HEK293T (cell line): ENCODE measurements around the gene LCK.
"Not testable (repeated sequence)": the region's sequence is repeated elsewhere in the genome, so short reads cannot be mapped to it uniquely, and the experiment has no call there.

Experiments
- CTCF ChIA-PET: fragments of 350-600 bp; formaldehyde crosslinking; extraction: SDS; loops from one replicate; lab custom pipeline; 2021; ENCODE audit warnings: antibody characterized with exemption, inconsistent platforms; lab: Yijun Ruan, JAX
- POLR2A ChIA-PET: fragments of 350-600 bp; formaldehyde crosslinking; extraction: SDS; loops from one replicate; lab custom pipeline; 2020; ENCODE audit warnings: antibody characterized with exemption, inconsistent platforms; lab: Yijun Ruan, JAX
- DNase-seq: peaks from one replicate; pipeline ENCODE4 v3.0.0; 2012; ENCODE audit warnings: mixed read lengths; ENCODE audit errors: extremely low spot score
- ARNT ChIP-seq: fragments of 450-650 bp; IDR thresholded peaks from 2 replicates; pipeline ENCODE4 v1.6.1; 2017; ENCODE audit warnings: mild to moderate bottlenecking
- BHLHE40 ChIP-seq: fragments of 450-650 bp; IDR thresholded peaks from 2 replicates; pipeline ENCODE4 v1.6.1; 2016; ENCODE audit warnings: mild to moderate bottlenecking, moderate library complexity, borderline replicate concordance
- CTBP1 ChIP-seq: fragments of 450-650 bp; IDR thresholded peaks from 2 replicates; pipeline ENCODE4 v1.6.1; 2016; ENCODE audit warnings: borderline replicate concordance
- ELF4 ChIP-seq: fragments of 450-650 bp; IDR thresholded peaks from 2 replicates; pipeline ENCODE4 v1.6.1; 2017; ENCODE audit warnings: antibody characterized with exemption
- FOXA1 ChIP-seq: fragments of 450-650 bp; IDR thresholded peaks from 2 replicates; pipeline ENCODE4 v1.6.1; 2016; ENCODE audit warnings: mild to moderate bottlenecking
- FOXK2 ChIP-seq: fragments of 450-650 bp; IDR thresholded peaks from 2 replicates; pipeline ENCODE4 v1.6.1; 2016; ENCODE audit warnings: mild to moderate bottlenecking
- FOXM1 ChIP-seq: fragments of 450-650 bp; IDR thresholded peaks from 2 replicates; pipeline ENCODE4 v1.6.1; 2017; ENCODE audit warnings: mild to moderate bottlenecking, borderline replicate concordance
- HDGF ChIP-seq: fragments of 450-650 bp; IDR thresholded peaks from 2 replicates; pipeline ENCODE4 v1.6.1; 2017; ENCODE audit warnings: antibody characterized with exemption, borderline replicate concordance
- L3MBTL2 ChIP-seq: fragments of 450-650 bp; conservative IDR thresholded peaks from 2 replicates; pipeline ENCODE4 v1.6.1; 2016; ENCODE audit warnings: mild to moderate bottlenecking
- LEF1 ChIP-seq: fragments of 450-650 bp; IDR thresholded peaks from 2 replicates; pipeline ENCODE4 v1.6.1; 2017; ENCODE audit warnings: mild to moderate bottlenecking, borderline replicate concordance
- NFRKB ChIP-seq: fragments of 450-650 bp; IDR thresholded peaks from 2 replicates; pipeline ENCODE4 v1.6.1; 2016; ENCODE audit warnings: mild to moderate bottlenecking, moderate library complexity
- SP1 ChIP-seq: fragments of 450-650 bp; IDR thresholded peaks from 2 replicates; pipeline ENCODE4 v1.6.1; 2017
- SUZ12 ChIP-seq: fragments of 450-650 bp; IDR thresholded peaks from 2 replicates; pipeline ENCODE4 v1.6.1; 2016; ENCODE audit warnings: mild to moderate bottlenecking
- TARDBP ChIP-seq: fragments of 450-650 bp; IDR thresholded peaks from 2 replicates; pipeline ENCODE4 v1.6.1; 2016
- ZNF384 ChIP-seq: fragments of 450-650 bp; IDR thresholded peaks from 2 replicates; pipeline ENCODE4 v1.6.1; 2016
- TF ChIP-seq, protein P1 (sequence below): fragments of 450-650 bp; IDR thresholded peaks from 2 replicates; pipeline ENCODE4 v1.6.1; 2016

Gene LCK

DNA sequence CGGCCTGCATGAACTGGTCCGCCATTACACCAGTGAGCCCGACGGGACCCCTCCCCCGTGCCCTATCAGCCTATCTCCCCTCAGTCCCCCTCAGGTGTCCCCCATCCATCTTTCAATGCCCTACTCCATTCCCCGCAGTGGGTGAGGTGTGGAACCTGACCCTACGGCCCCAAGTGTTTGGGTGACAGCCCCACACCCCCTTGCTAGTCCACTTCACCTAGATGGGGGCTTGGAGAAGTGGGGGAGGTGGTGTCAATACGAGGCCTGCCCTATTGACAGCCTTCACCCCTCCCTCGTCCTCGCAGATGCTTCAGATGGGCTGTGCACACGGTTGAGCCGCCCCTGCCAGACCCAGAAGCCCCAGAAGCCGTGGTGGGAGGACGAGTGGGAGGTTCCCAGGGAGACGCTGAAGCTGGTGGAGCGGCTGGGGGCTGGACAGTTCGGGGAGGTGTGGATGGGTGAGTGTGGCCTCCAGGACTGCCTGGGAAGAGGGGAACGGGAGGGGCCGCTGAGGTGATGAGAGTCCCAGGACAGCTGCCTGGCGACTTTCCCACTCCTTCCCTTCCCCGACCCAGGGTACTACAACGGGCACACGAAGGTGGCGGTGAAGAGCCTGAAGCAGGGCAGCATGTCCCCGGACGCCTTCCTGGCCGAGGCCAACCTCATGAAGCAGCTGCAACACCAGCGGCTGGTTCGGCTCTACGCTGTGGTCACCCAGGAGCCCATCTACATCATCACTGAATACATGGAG, 25.1 kb downstream of the LCK start:
- TF ChIP-seq ZNF384 (no peak), FOXA1 (no peak)
- TF ChIP-seq, protein P1, sequence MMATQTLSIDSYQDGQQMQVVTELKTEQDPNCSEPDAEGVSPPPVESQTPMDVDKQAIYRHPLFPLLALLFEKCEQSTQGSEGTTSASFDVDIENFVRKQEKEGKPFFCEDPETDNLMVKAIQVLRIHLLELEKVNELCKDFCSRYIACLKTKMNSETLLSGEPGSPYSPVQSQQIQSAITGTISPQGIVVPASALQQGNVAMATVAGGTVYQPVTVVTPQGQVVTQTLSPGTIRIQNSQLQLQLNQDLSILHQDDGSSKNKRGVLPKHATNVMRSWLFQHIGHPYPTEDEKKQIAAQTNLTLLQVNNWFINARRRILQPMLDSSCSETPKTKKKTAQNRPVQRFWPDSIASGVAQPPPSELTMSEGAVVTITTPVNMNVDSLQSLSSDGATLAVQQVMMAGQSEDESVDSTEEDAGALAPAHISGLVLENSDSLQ: no peak
- no peak for DNase-seq
- POLR2A ChIA-PET: no interaction called here
- CTCF ChIA-PET: no interaction called here

GRCh38 chr1:32284777-32285176, 33.7 kb downstream of the LCK start:
- POLR2A ChIA-PET, DNase-seq, CTCF ChIA-PET: not testable (repeated sequence)

DNA sequence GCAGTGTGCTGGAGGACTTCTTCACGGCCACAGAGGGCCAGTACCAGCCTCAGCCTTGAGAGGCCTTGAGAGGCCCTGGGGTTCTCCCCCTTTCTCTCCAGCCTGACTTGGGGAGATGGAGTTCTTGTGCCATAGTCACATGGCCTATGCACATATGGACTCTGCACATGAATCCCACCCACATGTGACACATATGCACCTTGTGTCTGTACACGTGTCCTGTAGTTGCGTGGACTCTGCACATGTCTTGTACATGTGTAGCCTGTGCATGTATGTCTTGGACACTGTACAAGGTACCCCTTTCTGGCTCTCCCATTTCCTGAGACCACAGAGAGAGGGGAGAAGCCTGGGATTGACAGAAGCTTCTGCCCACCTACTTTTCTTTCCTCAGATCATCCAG, 34.6 kb downstream of the LCK start:
- ChIA-PET CTCF (no interaction called here), POLR2A (no interaction called here)
- DNase-seq: no peak
- TF ChIP-seq ARNT (no peak), SUZ12 (no peak), FOXK2 (no peak), ZNF384 (no peak), FOXA1 (no peak), BHLHE40 (no peak), NFRKB (no peak), SP1 (no peak), LEF1 (no peak), ELF4 (no peak)
- TF ChIP-seq, protein P1: no peak

GRCh38 chr1:32286763-32287162, 35.7 kb downstream of the LCK start:
- POLR2A ChIA-PET: no interaction called here
- no peak for DNase-seq
- TF ChIP-seq SP1: no peak
- no peak for TF ChIP-seq ELF4
- no peak for TF ChIP-seq LEF1
- TF ChIP-seq L3MBTL2: no peak
- no peak for TF ChIP-seq SUZ12
- TF ChIP-seq CTBP1: no peak
- TF ChIP-seq, protein P1: no peak
- TF ChIP-seq FOXK2: no peak
- no peak for TF ChIP-seq NFRKB
- no peak for TF ChIP-seq ARNT
- no peak for TF ChIP-seq HDGF
- TF ChIP-seq FOXA1: no peak
- TF ChIP-seq BHLHE40: no peak
- TF ChIP-seq TARDBP: no peak
- no peak for TF ChIP-seq FOXM1
- TF ChIP-seq ZNF384: no peak
- CTCF ChIA-PET: interaction anchor here (0.7 to 1.7 kb wide), 2 partner anchors 28 to 38 kb away, joined by 3 to 4 read pairs; no protein-coding TSS in a partner anchor

DNA sequence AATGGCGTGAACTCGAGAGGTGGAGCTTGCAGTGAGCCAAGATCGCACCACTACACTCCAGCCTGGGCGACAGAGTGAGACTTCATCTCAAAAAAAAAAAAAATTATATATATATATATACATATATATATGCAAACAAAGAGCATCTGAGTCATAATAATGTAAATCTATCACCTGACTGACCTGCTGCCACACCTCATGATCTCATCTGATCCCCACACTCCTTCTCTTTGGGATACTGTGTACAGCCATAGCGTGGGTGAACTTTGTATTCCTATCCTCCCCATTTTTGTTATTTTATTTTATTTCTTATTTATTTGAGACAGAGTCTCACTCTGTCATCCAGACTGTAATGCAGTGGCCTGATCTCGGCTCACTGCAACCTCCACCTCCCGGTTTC, 38.2 kb downstream of the LCK start:
- CTCF ChIA-PET: no interaction called here
- DNase-seq: no peak
- POLR2A ChIA-PET: no interaction called here
- TF ChIP-seq BHLHE40 (no peak), FOXM1 (no peak), TARDBP (no peak), LEF1 (no peak), ZNF384 (no peak), FOXK2 (no peak), CTBP1 (no peak), SUZ12 (no peak), FOXA1 (no peak), NFRKB (no peak), ELF4 (no peak), ARNT (no peak), SP1 (no peak), HDGF (no peak), L3MBTL2 (no peak)
- TF ChIP-seq, protein P1: no peak

DNA sequence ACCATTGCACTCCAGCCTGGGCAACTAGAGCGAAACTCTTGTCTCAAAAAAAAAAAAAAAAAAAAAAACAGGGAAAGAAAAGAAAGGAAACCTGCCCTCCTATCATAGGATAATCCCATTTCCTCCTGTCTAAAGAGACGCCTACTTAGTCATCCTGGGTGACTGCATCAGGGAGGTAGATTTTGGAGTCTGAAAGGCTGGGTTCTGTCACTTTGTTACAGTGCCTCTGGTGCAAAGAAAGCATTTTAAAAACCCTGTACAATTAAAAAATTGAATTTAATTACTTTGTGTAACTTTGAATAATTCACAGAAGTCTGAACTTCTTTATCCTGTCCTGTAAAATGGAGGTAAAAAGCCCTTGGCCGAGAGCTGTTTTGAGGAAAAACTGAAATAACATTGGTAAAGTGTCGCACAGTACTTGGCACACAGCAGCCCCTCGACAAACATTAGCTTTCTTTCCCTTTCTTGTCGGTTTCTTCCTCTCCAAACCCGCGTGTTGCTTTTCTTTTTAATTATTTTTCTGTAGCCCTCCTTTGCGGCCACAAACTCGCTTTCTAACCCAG, 40.2 kb downstream of the LCK start:
- no peak for DNase-seq
- ChIA-PET CTCF (interaction anchor here (0.7 to 1.6 kb wide), 2 partner anchors 61 to 249 kb away, joined by 3 read pairs; no protein-coding TSS in a partner anchor), POLR2A (interaction anchor here (0.9 to 2.8 kb wide), 12 partner anchors 8 to 183 kb away, joined by 3 to 9 read pairs (median 4); partner anchors contain the start of genes BSDC1, KPNA6 and MARCKSL1)
- TF ChIP-seq ELF4 (no peak), ZNF384 (peak; percentile 77)
